Activated naive CD8-positive, alpha-beta T cell (primary cell): ENCODE data around the gene NDUFS8.

Source experiments
- H3K27ac Mint-ChIP-seq: one replicate; pipeline ENCODE4 v1.8.0; 2021; ENCODE audit warnings: mixed read lengths
- H3K27me3 Mint-ChIP-seq: one replicate; pipeline ENCODE4 v1.8.0; 2021; ENCODE audit warnings: mixed read lengths
- H3K36me3 Mint-ChIP-seq: one replicate; pipeline ENCODE4 v1.8.0; 2021; ENCODE audit warnings: mixed read lengths
- H3K4me1 Mint-ChIP-seq: one replicate; pipeline ENCODE4 v1.8.0; 2021; ENCODE audit warnings: low read depth, mixed read lengths
- H3K4me3 Mint-ChIP-seq: one replicate; pipeline ENCODE4 v1.8.0; 2021; ENCODE audit warnings: mild to moderate bottlenecking, mixed read lengths
- H3K9me3 Mint-ChIP-seq: one replicate; pipeline ENCODE4 v1.8.0; 2021; ENCODE audit warnings: low read depth, mixed read lengths

The NDUFS8 gene

GRCh38 chr11:68018730-68019190 is 11.7 kb upstream of the NDUFS8 start:
- Mint-ChIP-seq H3K27ac (no peak overlapping the region), H3K4me3 (no peak overlapping the region), H3K9me3 (no peaks in the 10 kb centered on the region), H3K27me3 (no peaks in the 10 kb centered on the region), H3K4me1 (no peaks in the 10 kb centered on the region), H3K36me3 (no peaks in the 10 kb centered on the region)

GRCh38 chr11:68019486-68019885 is 11.0 kb upstream of the NDUFS8 start:
- H3K36me3 Mint-ChIP-seq, result no peaks in the 10 kb centered on the region
- no peak overlapping the region for H3K27ac Mint-ChIP-seq
- H3K27me3 Mint-ChIP-seq, result no peaks in the 10 kb centered on the region
- peaks cover 3% of the 10 kb centered on the region for H3K9me3 Mint-ChIP-seq
- H3K4me1 Mint-ChIP-seq, result no peaks in the 10 kb centered on the region
- no peak overlapping the region for H3K4me3 Mint-ChIP-seq

DNA sequence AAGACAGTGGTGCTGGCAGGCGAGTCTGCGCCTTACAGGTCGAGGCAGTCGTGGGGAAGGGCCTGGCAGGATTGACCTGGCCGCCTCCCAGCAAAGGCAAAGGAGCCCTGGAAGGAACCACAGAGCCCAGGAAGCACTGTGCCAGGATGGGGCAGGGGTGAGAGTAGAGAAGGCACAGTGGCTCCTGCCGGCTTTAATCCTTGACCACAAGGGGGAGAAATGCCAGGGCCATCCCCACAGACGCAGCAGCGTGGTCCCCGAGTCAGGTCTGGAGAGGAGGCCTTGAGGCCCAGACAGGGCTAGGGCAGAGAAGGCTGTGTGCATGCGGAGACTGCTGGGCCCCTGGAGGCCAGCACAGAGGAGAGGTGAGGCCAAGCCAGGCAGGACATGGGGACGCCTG is 9.9 kb upstream of the NDUFS8 start:
- Mint-ChIP-seq H3K4me1 (no peaks in the 10 kb centered on the region), H3K27me3 (no peaks in the 10 kb centered on the region), H3K4me3 (no peak overlapping the region), H3K27ac (no peak overlapping the region), H3K9me3 (peaks cover 7% of the 10 kb centered on the region), H3K36me3 (peaks cover 3% of the 10 kb centered on the region)

DNA sequence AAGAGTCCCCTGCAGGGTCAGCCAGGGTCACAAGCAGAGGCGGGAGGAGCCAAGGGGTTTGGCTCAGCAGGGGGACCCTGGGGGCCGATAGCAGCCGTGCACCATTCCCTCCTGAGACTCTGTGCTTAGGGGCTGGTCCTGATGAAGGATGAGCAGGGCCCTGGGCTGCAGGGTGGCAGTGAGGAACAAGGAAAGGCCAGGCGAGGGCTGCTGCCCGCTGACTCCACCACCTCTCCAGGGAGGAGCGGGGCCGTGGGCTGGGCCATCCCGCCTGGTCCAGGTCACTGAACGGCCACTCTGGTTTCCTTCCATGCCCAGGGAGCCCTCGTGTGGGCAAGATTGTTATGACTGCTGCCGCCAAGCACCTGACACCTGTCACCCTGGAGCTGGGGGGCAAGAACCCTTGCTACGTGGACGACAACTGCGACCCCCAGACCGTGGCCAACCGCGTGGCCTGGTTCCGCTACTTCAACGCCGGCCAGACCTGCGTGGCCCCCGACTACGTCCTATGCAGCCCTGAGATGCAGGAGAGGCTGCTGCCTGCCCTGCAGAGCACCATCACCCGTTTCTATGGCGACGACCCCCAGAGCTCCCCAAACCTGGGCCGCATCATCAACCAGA is 9.2 kb upstream of the NDUFS8 start:
- no peak overlapping the region for H3K4me3 Mint-ChIP-seq
- H3K27me3 Mint-ChIP-seq, result no peaks in the 10 kb centered on the region
- no peak overlapping the region for H3K27ac Mint-ChIP-seq
- peaks cover 7% of the 10 kb centered on the region for H3K9me3 Mint-ChIP-seq
- no peaks in the 10 kb centered on the region for H3K4me1 Mint-ChIP-seq
- H3K36me3 Mint-ChIP-seq, result peaks cover 3% of the 10 kb centered on the region

GRCh38 chr11:68022531-68022930 is 8.0 kb upstream of the NDUFS8 start:
- H3K36me3 Mint-ChIP-seq, result peaks cover 3% of the 10 kb centered on the region
- H3K27me3 Mint-ChIP-seq, result no peaks in the 10 kb centered on the region
- H3K9me3 Mint-ChIP-seq, result peaks cover 7% of the 10 kb centered on the region
- no peaks in the 10 kb centered on the region for H3K4me1 Mint-ChIP-seq
- H3K27ac Mint-ChIP-seq, result no peak overlapping the region
- H3K4me3 Mint-ChIP-seq, result no peak overlapping the region

DNA sequence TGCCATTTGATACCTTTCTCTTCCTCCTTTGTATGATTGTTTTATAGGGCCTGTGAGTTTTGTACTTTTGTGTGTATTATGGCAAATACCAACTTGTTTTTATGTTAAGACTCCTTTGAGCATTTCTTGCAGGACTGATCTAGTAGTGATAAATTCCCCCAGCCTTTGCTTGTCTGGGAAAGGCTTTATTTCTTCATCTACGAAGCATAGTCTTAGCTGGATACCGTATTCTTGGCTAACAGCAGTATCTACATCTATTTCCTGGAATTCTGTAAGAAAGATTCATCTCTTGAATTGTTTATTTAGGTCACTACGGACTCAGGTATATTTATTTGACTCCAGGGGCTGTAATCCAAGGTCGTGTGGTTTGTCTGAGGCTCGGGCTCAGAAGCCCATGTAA is 6.0 kb upstream of the NDUFS8 start:
- Mint-ChIP-seq H3K27me3 (no peaks in the 10 kb centered on the region), H3K27ac (no peak overlapping the region), H3K9me3 (peaks cover 7% of the 10 kb centered on the region), H3K4me3 (no peak overlapping the region), H3K36me3 (peaks cover 3% of the 10 kb centered on the region), H3K4me1 (peaks cover 6% of the 10 kb centered on the region)

DNA sequence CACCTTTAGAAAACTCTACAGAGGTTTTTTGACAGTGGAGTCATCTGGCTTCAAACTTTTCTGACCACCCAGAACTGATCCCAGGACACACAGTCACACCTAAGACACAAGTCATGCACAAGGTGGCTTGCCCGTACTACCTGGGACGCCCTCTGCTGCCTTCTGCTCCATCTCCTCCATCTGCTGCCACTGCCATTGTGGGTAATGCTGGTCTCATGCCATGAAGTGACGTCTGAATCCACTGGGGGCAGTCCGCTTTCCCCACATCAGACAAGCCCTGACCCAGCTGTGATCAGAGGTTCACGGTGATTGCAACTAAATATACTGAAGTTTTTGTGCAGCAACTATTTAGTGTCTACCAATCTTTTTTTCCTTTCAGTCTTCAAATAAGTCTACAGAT is 5.4 kb upstream of the NDUFS8 start:
- Mint-ChIP-seq H3K9me3 (peaks cover 7% of the 10 kb centered on the region), H3K27ac (no peak overlapping the region), H3K27me3 (no peaks in the 10 kb centered on the region), H3K4me1 (peaks cover 8% of the 10 kb centered on the region), H3K36me3 (peaks cover 3% of the 10 kb centered on the region), H3K4me3 (no peak overlapping the region)

DNA sequence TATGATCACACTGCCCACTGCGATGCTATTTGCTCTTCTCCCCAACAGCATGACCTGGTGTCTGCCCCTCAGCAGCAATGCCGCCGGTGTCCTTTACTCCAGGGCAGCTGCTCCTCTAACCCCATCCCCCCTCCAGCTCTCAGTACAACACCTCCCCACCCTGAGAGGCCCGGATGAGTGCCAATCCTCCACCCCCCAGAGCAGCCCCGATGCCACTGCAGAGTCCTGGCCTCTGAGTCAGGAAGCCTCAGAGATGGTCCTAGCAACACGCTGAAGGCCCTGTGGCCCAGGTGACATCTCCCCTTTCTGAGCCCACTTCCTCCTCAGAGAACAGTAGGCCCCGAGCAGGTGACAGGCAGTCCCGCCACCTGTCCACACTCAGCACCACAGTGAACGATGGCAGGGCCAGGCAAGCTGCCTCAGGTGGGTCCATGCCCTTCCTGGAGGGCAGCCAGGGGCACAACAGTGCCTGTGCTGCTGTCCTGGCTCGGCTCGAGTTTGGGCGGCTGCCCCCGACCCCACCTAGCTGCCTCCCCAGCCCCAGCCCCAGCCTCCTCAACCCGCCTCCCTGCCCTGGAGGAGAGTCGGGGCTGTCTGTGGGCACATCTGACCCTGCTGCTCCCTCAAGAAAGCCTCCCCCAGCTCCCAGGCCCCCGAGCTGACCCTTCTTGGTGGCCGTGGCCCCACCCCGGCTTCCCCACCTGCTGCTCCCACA is 3.9 kb upstream of the NDUFS8 start:
- H3K27me3 Mint-ChIP-seq, result no peaks in the 10 kb centered on the region
- no peak overlapping the region for H3K27ac Mint-ChIP-seq
- H3K4me1 Mint-ChIP-seq, result peaks cover 14% of the 10 kb centered on the region
- H3K9me3 Mint-ChIP-seq, result peaks cover 7% of the 10 kb centered on the region
- no peak overlapping the region for H3K4me3 Mint-ChIP-seq
- peaks cover 3% of the 10 kb centered on the region for H3K36me3 Mint-ChIP-seq

GRCh38 chr11:68027667-68028066 is 2.8 kb upstream of the NDUFS8 start:
- Mint-ChIP-seq H3K27ac (no peak overlapping the region), H3K4me1 (peaks cover 20% of the 10 kb centered on the region), H3K27me3 (no peaks in the 10 kb centered on the region), H3K4me3 (no peak overlapping the region), H3K9me3 (peaks cover 7% of the 10 kb centered on the region), H3K36me3 (peaks cover 3% of the 10 kb centered on the region)

DNA sequence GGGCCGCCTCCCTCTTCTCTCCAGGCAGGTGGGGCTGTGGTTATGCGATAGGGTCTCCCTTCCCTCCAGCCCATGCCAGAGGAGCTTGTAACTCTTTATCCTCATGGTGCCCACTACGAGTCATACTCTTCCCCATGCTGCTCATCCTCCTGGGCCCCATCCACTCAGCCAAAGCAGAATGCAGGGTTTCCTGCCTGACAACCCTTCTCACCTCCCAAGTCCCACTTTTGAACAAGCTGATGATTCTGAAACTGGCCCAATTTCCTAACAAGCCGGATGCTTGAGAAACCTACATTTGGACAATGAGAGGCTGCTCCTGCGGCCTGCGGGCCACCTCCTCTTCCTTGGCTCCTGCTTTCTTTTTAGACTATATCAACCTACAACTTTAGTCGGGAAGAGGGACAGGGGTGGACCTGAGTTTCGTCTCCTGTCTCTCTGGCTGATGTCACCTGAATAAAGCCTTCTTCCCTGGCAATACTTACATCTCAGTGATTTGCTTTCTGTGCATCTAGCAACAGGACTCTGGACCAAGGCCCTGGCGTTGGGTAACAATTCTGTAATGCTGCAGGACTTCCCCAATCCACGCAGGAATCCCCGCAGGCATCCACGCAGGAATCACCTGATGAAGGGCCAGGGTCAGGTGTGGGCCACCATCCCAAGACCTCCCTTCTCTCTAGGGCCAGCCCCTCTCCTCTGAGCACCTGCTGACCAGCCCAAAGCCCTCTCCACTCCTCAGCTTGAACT is 1.5 kb upstream of the NDUFS8 start:
- Mint-ChIP-seq H3K27me3 (no peaks in the 10 kb centered on the region), H3K36me3 (peaks cover 3% of the 10 kb centered on the region), H3K4me1 (peaks cover 20% of the 10 kb centered on the region), H3K9me3 (peaks cover 7% of the 10 kb centered on the region), H3K4me3 (peak overlapping the region; percentile 98), H3K27ac (no peak overlapping the region)

- Mint-ChIP-seq H3K27ac (peak overlapping the region; percentile 98), H3K9me3 (no peaks in the 10 kb centered on the region), H3K27me3 (no peaks in the 10 kb centered on the region), H3K4me3 (peak overlapping the region; percentile 98), H3K4me1 (peaks cover 20% of the 10 kb centered on the region), H3K36me3 (no peaks in the 10 kb centered on the region)
These were observed 623 bp downstream of the NDUFS8 start for GRCh38 chr11:68031144-68031464.

GRCh38 chr11:68032003-68032402 is 1.5 kb downstream of the NDUFS8 start:
- Mint-ChIP-seq H3K4me1 (peaks cover 21% of the 10 kb centered on the region), H3K9me3 (no peaks in the 10 kb centered on the region), H3K27ac (peak overlapping the region; percentile 98), H3K36me3 (no peaks in the 10 kb centered on the region), H3K4me3 (peak overlapping the region; percentile 98), H3K27me3 (no peaks in the 10 kb centered on the region)

- Mint-ChIP-seq H3K9me3 (no peaks in the 10 kb centered on the region), H3K36me3 (no peaks in the 10 kb centered on the region), H3K4me3 (no peak overlapping the region), H3K4me1 (peaks cover 26% of the 10 kb centered on the region), H3K27ac (no peak overlapping the region), H3K27me3 (no peaks in the 10 kb centered on the region)
These were observed 2.7 kb downstream of the NDUFS8 start for GRCh38 chr11:68032997-68033707.

GRCh38 chr11:68033708-68034045 is 3.2 kb downstream of the NDUFS8 start:
- H3K4me1 Mint-ChIP-seq, result peaks cover 25% of the 10 kb centered on the region
- no peak overlapping the region for H3K4me3 Mint-ChIP-seq
- no peak overlapping the region for H3K27ac Mint-ChIP-seq
- H3K9me3 Mint-ChIP-seq, result no peaks in the 10 kb centered on the region
- H3K27me3 Mint-ChIP-seq, result no peaks in the 10 kb centered on the region
- H3K36me3 Mint-ChIP-seq, result no peaks in the 10 kb centered on the region

DNA sequence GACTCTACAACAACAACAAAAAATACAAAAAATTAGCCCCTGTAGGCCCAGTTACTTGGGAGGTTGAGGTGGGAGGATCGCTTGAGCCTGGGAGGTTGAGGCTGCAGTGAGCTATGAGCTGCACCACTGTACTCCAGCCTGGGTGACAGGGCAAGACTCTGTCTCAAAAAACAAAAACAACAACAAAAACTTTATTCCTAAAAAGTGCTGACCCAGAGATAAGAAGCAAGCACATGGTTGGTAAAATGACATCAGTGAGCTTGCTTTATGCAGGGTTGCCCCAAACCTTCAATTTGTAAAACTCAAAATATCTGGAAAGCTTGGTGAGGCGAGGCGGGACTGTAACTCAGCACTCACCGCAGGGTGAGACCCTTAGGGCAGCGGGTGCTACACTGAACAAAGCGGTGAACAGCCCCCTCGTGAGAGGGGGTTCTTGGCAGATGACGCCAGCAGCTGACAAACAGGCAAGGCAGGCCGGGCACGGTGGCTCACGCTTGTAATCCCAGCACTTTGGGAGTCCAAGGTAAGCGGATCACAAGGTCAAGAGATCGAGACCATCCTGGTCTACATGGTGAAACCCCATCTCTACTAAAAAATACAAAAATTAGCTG is 4.9 kb downstream of the NDUFS8 start:
- no peak overlapping the region for H3K27ac Mint-ChIP-seq
- no peak overlapping the region for H3K4me3 Mint-ChIP-seq
- no peaks in the 10 kb centered on the region for H3K9me3 Mint-ChIP-seq
- H3K27me3 Mint-ChIP-seq, result no peaks in the 10 kb centered on the region
- peaks cover 24% of the 10 kb centered on the region for H3K4me1 Mint-ChIP-seq
- H3K36me3 Mint-ChIP-seq, result no peaks in the 10 kb centered on the region
